GM18526 (cell line): Measurements from ENCODE around the gene ADAT3.

ENCODE experiments used
- POLR2A ChIP-seq: IDR thresholded peaks from 3 replicates; pipeline ENCODE4 v1.6.1; 2011; ENCODE audit not compliant: insufficient read length; ENCODE audit errors: extremely low read depth

ADAT3 gene

GRCh38 chr19:1942078-1942933 is 37.1 kb downstream of the ADAT3 start:
- peak; percentile 24 for TF ChIP-seq POLR2A

DNA sequence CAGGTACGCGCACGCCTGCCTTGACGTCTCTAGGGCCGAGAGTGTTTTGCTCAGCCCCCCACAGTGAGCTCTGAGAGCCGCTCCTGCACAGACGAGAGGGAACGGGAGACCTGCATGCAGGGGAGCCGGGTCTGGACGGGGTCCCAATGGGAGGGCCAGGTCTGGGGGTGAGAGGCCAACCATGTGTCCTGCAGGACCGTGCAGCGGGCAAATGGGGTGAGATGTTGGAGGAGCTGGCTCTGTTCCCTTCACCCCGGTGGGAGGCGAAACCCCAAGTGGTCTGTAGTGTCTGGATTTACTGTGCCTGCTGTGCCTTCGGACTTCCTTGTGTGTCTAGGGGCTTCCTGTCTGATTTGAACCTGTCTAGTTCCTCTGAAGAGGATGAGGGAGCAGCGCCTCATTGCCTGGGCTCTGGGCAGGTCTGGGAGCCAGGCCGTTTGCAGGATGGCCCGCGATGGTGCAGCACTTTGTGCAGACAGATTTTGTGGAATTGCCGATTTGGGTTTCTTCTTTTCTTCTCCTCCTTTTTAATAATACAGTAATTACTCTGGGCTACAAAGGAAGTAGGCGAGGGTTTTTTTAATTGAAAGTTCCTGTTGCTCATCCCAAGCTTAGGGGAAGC is 37.8 kb downstream of the ADAT3 start:
- TF ChIP-seq POLR2A = no peak

DNA sequence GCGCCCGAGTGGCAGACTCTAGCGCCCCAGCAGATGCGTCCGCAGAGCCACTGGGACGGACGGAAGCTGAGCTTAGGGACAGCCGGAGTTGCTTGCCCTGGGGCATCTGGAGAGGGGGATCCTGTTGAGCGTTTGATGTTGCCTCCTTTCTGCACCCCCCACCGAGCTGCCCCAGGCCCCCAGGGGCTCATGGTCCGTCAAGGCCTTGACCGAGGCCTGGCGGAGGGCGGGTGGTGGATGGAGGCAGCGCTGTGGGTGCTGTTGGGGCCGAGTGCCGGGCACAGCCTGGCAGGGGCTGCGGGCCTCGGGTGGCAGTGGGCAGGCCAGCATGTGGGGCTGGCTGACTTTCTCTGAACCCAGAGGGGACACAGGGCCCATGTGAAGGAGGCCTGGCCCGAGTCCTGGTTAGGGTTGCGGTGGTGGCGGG is 38.5 kb downstream of the ADAT3 start:
- no peak for TF ChIP-seq POLR2A

- TF ChIP-seq POLR2A = no peak
Observed at GRCh38 chr19:1944088-1944915, 39.1 kb downstream of the ADAT3 start.

DNA sequence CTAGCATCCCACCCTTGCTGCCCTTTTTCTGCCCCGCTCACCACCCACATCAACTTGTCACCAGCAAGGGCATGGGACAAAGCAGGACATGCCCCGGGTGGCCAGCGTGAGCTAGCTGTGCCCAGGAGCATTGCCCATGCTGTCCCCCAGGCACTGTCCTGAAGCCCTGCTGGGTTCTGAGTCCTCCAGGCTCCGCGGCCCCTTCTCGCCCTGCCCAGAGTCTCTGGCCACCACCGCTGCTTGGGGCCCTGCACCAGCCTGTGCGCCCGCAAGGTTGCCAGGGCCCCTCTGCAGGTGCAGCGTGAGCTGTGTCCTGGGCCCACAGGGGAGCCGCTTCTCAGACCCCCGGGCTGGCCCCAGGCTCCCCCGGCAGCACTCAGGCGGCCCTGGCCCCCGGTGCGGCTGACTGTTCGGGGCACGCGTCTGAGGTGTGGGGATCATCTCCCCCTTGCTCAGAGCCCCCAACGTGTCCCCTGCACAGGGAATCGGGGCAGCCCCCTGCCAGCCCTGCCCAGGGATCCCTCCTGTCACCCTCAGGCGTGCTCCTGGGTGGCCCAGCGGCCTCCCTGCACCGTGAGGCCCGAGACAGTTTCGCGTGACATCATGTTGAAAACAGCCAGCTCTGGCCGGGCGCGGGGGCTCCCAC is 39.8 kb downstream of the ADAT3 start:
- TF ChIP-seq POLR2A = no peak

GRCh38 chr19:1945899-1946298 is 40.7 kb downstream of the ADAT3 start:
- no peak for TF ChIP-seq POLR2A

- no peak for TF ChIP-seq POLR2A
Observed at GRCh38 chr19:1947651-1948209, 42.5 kb downstream of the ADAT3 start.

GRCh38 chr19:1949304-1950101 is 44.3 kb downstream of the ADAT3 start:
- no peak for TF ChIP-seq POLR2A

- no peak for TF ChIP-seq POLR2A
Observed at GRCh38 chr19:1950640-1951039, 45.4 kb downstream of the ADAT3 start.

- TF ChIP-seq POLR2A = no peak
Observed at GRCh38 chr19:1952635-1953034, 47.4 kb downstream of the ADAT3 start.

GRCh38 chr19:1953037-1953436 is 47.8 kb downstream of the ADAT3 start:
- no peak for TF ChIP-seq POLR2A

DNA sequence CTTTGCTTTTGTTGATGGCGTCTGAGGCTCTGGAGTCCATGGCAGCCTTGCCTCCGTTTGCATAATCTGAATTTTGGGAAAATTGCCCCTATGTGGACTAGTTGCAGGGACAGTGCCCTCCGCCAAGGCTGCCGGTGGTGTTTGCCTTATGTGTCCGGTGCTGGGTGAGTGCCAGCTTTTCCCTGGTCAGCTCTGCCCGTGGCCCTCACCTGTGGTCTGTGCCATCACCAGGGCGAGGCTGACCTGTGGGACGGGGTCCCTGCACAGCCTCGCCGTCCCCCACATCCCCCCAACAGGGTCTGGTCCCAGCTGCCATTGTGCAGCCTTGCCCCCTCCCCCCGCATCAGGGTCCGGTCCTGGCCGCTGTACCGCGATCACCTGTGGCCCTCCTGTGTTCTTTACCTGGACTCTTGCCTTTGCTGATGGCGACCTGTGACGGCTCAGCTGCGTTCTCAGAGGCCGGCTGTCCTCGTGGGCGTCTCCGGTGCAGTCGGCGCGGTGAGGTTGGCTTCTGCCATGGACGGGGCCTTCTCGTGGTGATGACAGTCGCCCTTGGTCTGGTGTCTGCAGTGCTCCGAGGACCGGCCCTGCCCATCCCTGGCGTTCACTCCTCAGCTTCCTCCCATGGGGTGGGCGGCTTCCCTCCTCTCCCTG is 48.4 kb downstream of the ADAT3 start:
- no peak for TF ChIP-seq POLR2A

DNA sequence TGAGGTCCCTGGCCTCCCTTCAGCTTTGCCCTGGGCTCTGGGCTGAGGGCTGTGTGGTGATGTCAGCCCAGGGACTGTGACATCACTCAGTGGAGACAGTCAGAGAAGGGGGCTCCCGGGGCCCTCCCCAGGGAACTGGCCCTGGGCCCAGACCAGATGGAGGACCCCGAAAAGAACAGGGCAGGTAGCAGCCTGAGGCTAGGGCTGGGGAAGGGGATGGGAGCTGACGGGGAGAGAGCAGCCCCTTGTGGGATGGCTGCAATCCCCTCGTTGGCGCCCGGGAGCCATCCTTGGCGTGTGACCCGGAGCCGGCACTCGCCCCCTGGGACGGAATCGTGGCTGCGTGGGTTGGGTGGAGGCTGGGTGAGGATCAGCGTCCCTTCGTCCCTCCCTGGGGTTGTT is 49.3 kb downstream of the ADAT3 start:
- TF ChIP-seq POLR2A = no peak
